SK-N-SH treated with all-trans-retinoic acid at 6 μM for 48 hours (cell line): ENCODE data around the gene PRPF4.

Experiments
- ATAC-seq: fragments of 200-7000 bp; cut with Tn5 transposase; 3 replicates; pipeline ENCODE4 v1.9.1; 2020; ENCODE audit warnings: mild to moderate bottlenecking, moderate library complexity
- ARNTL ChIP-seq: fragments of 450-650 bp; formaldehyde crosslinking; IDR thresholded peaks from 2 replicates; pipeline ENCODE4 v1.5.0; 2020; ENCODE audit warnings: low read depth, mild to moderate bottlenecking, moderate library complexity, borderline replicate concordance
- BACH2 ChIP-seq: fragments of 250-450 bp; sonication (Bioruptor Pico); IDR thresholded peaks from 2 replicates; pipeline ENCODE4 v1.9.0; 2021; ENCODE audit warnings: mild to moderate bottlenecking, borderline replicate concordance
- CSDC2 ChIP-seq: fragments of 250-450 bp; sonication (Bioruptor Pico); IDR thresholded peaks from 2 replicates; pipeline ENCODE4 v1.5.0; 2020; ENCODE audit warnings: mild to moderate bottlenecking, moderate library complexity
- ESRRG ChIP-seq: fragments of 250-450 bp; sonication (Bioruptor Pico); IDR thresholded peaks from 2 replicates; pipeline ENCODE4 v1.6.1; 2021; ENCODE audit warnings: mild to moderate bottlenecking
- GLIS3 ChIP-seq: fragments of 250-450 bp; sonication (Bioruptor Pico); IDR thresholded peaks from 2 replicates; pipeline ENCODE4 v1.5.0; 2020; ENCODE audit warnings: mild to moderate bottlenecking, moderate library complexity
- ISL1 ChIP-seq: fragments of 250-450 bp; sonication (Bioruptor Pico); IDR thresholded peaks from 2 replicates; pipeline ENCODE4 v2.1.2; 2022; ENCODE audit warnings: mild to moderate bottlenecking, moderate library complexity
- OSR1 ChIP-seq: fragments of 250-450 bp; sonication (Bioruptor Pico); IDR thresholded peaks from 2 replicates; pipeline ENCODE4 v1.8.0; 2022; ENCODE audit warnings: moderate library complexity, mild to moderate bottlenecking, inconsistent platforms
- PPARA ChIP-seq: fragments of 250-450 bp; sonication (Bioruptor Pico); IDR thresholded peaks from 2 replicates; pipeline ENCODE4 v1.5.0; 2020; ENCODE audit warnings: mild to moderate bottlenecking, borderline replicate concordance
- RARB ChIP-seq: fragments of 250-450 bp; sonication (Bioruptor Pico); IDR thresholded peaks from 2 replicates; pipeline ENCODE4 v1.8.0; 2021; ENCODE audit warnings: mild to moderate bottlenecking, moderate library complexity
- TCF4 ChIP-seq: fragments of 250-450 bp; sonication (Bioruptor Pico); IDR thresholded peaks from 2 replicates; pipeline ENCODE4 v1.8.0; 2021; ENCODE audit warnings: mild to moderate bottlenecking, moderate library complexity, borderline replicate concordance
- TOX ChIP-seq: fragments of 250-450 bp; sonication (Bioruptor Pico); IDR thresholded peaks from 2 replicates; pipeline ENCODE4 v1.8.0; 2021; ENCODE audit warnings: mild to moderate bottlenecking, moderate library complexity, borderline replicate concordance
- TSHZ2 ChIP-seq: fragments of 250-450 bp; sonication (Bioruptor Pico); IDR thresholded peaks from 2 replicates; pipeline ENCODE4 v1.5.0; 2020; ENCODE audit warnings: mild to moderate bottlenecking, moderate library complexity
- ZC3H10 ChIP-seq: fragments of 250-450 bp; sonication (Bioruptor Pico); IDR thresholded peaks from 2 replicates; pipeline ENCODE4 v1.5.1; 2021; ENCODE audit warnings: mild to moderate bottlenecking, moderate library complexity
- ZFP3 ChIP-seq: fragments of 250-450 bp; sonication (Bioruptor Pico); IDR thresholded peaks from 2 replicates; pipeline ENCODE4 v1.5.0; 2020; ENCODE audit warnings: mild to moderate bottlenecking, moderate library complexity
- ZFP30 ChIP-seq: fragments of 450-650 bp; formaldehyde crosslinking; IDR thresholded peaks from 2 replicates; pipeline ENCODE4 v1.5.0; 2022; ENCODE audit warnings: mild to moderate bottlenecking, moderate library complexity
- ZNF565 ChIP-seq: fragments of 450-650 bp; formaldehyde crosslinking; conservative IDR thresholded peaks from 2 replicates; pipeline ENCODE4 v1.5.0; 2020; ENCODE audit warnings: low read depth, mild to moderate bottlenecking, moderate library complexity
- ZNF70 ChIP-seq: fragments of 450-650 bp; formaldehyde crosslinking; IDR thresholded peaks from 2 replicates; pipeline ENCODE4 v1.5.0; 2020; ENCODE audit warnings: mild to moderate bottlenecking, moderate library complexity
- ZNF8 ChIP-seq: fragments of 450-650 bp; formaldehyde crosslinking; IDR thresholded peaks from 2 replicates; pipeline ENCODE4 v1.5.0; 2020; ENCODE audit warnings: mild to moderate bottlenecking, moderate library complexity
- TF ChIP-seq, protein P1 (sequence below): fragments of 250-450 bp; sonication (Bioruptor Pico); IDR thresholded peaks from 2 replicates; pipeline ENCODE4 v1.8.0; 2020; ENCODE audit warnings: mild to moderate bottlenecking, moderate library complexity, borderline replicate concordance
- TF ChIP-seq, protein P2 (sequence below): fragments of 250-450 bp; sonication (Bioruptor Pico); IDR thresholded peaks from 2 replicates; pipeline ENCODE4 v1.5.1; 2020; ENCODE audit warnings: low read depth, mild to moderate bottlenecking, moderate library complexity
- TF ChIP-seq, protein P3 (sequence below): fragments of 250-450 bp; sonication (Bioruptor Pico); IDR thresholded peaks from 2 replicates; pipeline ENCODE4 v1.8.0; 2021; ENCODE audit warnings: low read depth, mild to moderate bottlenecking, moderate library complexity, borderline replicate concordance
- TF ChIP-seq, protein P4 (sequence below): fragments of 250-450 bp; sonication (Bioruptor Pico); IDR thresholded peaks from 2 replicates; pipeline ENCODE4 v1.5.1; 2021; ENCODE audit warnings: mild to moderate bottlenecking, moderate library complexity

PRPF4 gene

GRCh38 chr9:113309204-113309813 lies 33.9 kb downstream of the PRPF4 start:
- no peak for TF ChIP-seq OSR1 (CRISPR knock-in tag)
- TF ChIP-seq ZC3H10, result no peak
- no peak for TF ChIP-seq ZFP3
- TF ChIP-seq, protein P1, sequence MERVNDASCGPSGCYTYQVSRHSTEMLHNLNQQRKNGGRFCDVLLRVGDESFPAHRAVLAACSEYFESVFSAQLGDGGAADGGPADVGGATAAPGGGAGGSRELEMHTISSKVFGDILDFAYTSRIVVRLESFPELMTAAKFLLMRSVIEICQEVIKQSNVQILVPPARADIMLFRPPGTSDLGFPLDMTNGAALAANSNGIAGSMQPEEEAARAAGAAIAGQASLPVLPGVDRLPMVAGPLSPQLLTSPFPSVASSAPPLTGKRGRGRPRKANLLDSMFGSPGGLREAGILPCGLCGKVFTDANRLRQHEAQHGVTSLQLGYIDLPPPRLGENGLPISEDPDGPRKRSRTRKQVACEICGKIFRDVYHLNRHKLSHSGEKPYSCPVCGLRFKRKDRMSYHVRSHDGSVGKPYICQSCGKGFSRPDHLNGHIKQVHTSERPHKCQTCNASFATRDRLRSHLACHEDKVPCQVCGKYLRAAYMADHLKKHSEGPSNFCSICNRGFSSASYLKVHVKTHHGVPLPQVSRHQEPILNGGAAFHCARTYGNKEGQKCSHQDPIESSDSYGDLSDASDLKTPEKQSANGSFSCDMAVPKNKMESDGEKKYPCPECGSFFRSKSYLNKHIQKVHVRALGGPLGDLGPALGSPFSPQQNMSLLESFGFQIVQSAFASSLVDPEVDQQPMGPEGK (CRISPR knock-in tag), result no peak
- no peak for TF ChIP-seq PPARA (CRISPR knock-in tag)
- TF ChIP-seq, protein P2, sequence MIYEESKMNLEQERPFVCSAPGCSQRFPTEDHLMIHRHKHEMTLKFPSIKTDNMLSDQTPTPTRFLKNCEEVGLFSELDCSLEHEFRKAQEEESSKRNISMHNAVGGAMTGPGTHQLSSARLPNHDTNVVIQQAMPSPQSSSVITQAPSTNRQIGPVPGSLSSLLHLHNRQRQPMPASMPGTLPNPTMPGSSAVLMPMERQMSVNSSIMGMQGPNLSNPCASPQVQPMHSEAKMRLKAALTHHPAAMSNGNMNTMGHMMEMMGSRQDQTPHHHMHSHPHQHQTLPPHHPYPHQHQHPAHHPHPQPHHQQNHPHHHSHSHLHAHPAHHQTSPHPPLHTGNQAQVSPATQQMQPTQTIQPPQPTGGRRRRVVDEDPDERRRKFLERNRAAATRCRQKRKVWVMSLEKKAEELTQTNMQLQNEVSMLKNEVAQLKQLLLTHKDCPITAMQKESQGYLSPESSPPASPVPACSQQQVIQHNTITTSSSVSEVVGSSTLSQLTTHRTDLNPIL, result no peak
- TF ChIP-seq ZNF565, result no peak
- no peak for TF ChIP-seq RARB (CRISPR knock-in tag)
- TF ChIP-seq BACH2 (CRISPR knock-in tag), result no peak
- TF ChIP-seq ZNF70 (CRISPR knock-in tag), result no peak
- TF ChIP-seq, protein P3, sequence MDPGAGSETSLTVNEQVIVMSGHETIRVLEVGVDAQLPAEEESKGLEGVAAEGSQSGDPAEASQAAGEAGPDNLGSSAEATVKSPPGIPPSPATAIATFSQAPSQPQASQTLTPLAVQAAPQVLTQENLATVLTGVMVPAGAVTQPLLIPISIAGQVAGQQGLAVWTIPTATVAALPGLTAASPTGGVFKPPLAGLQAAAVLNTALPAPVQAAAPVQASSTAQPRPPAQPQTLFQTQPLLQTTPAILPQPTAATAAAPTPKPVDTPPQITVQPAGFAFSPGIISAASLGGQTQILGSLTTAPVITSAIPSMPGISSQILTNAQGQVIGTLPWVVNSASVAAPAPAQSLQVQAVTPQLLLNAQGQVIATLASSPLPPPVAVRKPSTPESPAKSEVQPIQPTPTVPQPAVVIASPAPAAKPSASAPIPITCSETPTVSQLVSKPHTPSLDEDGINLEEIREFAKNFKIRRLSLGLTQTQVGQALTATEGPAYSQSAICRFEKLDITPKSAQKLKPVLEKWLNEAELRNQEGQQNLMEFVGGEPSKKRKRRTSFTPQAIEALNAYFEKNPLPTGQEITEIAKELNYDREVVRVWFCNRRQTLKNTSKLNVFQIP, result no peak
- no peak for TF ChIP-seq ISL1 (CRISPR knock-in tag)
- TF ChIP-seq ZFP30 (CRISPR knock-in tag), result no peak
- TF ChIP-seq ARNTL (CRISPR knock-in tag), result no peak
- TF ChIP-seq CSDC2 (CRISPR knock-in tag), result no peak
- TF ChIP-seq TOX, result no peak
- no peak for TF ChIP-seq ESRRG (CRISPR knock-in tag)
- no peak for TF ChIP-seq TSHZ2 (CRISPR knock-in tag)
- no peak for TF ChIP-seq ZNF8 (CRISPR knock-in tag)
- TF ChIP-seq, protein P4, sequence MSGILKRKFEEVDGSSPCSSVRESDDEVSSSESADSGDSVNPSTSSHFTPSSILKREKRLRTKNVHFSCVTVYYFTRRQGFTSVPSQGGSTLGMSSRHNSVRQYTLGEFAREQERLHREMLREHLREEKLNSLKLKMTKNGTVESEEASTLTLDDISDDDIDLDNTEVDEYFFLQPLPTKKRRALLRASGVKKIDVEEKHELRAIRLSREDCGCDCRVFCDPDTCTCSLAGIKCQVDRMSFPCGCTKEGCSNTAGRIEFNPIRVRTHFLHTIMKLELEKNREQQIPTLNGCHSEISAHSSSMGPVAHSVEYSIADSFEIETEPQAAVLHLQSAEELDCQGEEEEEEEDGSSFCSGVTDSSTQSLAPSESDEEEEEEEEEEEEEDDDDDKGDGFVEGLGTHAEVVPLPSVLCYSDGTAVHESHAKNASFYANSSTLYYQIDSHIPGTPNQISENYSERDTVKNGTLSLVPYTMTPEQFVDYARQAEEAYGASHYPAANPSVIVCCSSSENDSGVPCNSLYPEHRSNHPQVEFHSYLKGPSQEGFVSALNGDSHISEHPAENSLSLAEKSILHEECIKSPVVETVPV (CRISPR knock-in tag), result no peak
- peak; percentile 86 for ATAC-seq

GRCh38 chr9:113310538-113310937 lies 35.1 kb downstream of the PRPF4 start:
- no peak for ATAC-seq
- TF ChIP-seq, protein P2, result no peak
- no peak for TF ChIP-seq ZC3H10
- TF ChIP-seq CSDC2 (CRISPR knock-in tag), result no peak
- TF ChIP-seq ZFP3, result no peak
- no peak for TF ChIP-seq PPARA (CRISPR knock-in tag)
- TF ChIP-seq BACH2 (CRISPR knock-in tag), result no peak
- no peak for TF ChIP-seq TCF4 (CRISPR knock-in tag)
- no peak for TF ChIP-seq TSHZ2 (CRISPR knock-in tag)
- TF ChIP-seq ZNF8 (CRISPR knock-in tag), result no peak
- TF ChIP-seq ARNTL (CRISPR knock-in tag), result no peak
- TF ChIP-seq ISL1 (CRISPR knock-in tag), result no peak
- TF ChIP-seq TOX, result no peak
- no peak for TF ChIP-seq GLIS3 (CRISPR knock-in tag)
- TF ChIP-seq, protein P3, result no peak
